SIG-M5 treated with dmso at 0.1 percent for 504 hours (cell line): ENCODE results near the gene ARMS2.

ENCODE experiments used
- DNase-seq: peaks from one replicate; lab custom pipeline; 2025; ENCODE audit not compliant: unreplicated experiment; lab: John Stamatoyannopoulos, UW

Gene ARMS2

GRCh38 chr10:122469848-122470247 lies 15.4 kb downstream of the ARMS2 start:
- no peak for DNase-seq

GRCh38 chr10:122471531-122472177 lies 17.2 kb downstream of the ARMS2 start:
- DNase-seq: no peak

GRCh38 chr10:122473116-122473515 lies 18.7 kb downstream of the ARMS2 start:
- no peak for DNase-seq

- no peak for DNase-seq
Measured at GRCh38 chr10:122474131-122474818, 19.8 kb downstream of the ARMS2 start.

- DNase-seq: no peak
Measured at GRCh38 chr10:122475100-122475499, 20.6 kb downstream of the ARMS2 start.

GRCh38 chr10:122475591-122476332 lies 21.3 kb downstream of the ARMS2 start:
- no peak for DNase-seq

- no peak for DNase-seq
Measured at GRCh38 chr10:122476333-122476695, 21.9 kb downstream of the ARMS2 start.

- DNase-seq: no peak
Measured at GRCh38 chr10:122477436-122477835, 23.0 kb downstream of the ARMS2 start.

GRCh38 chr10:122478971-122479370 lies 24.5 kb downstream of the ARMS2 start:
- no peak for DNase-seq

GRCh38 chr10:122480146-122480833 lies 25.8 kb downstream of the ARMS2 start:
- no peak for DNase-seq

GRCh38 chr10:122481296-122482056 lies 27.0 kb downstream of the ARMS2 start:
- DNase-seq: no peak

- DNase-seq: no peak
Measured at GRCh38 chr10:122484276-122485060, 30.0 kb downstream of the ARMS2 start.

- peak; percentile 6 for DNase-seq
Measured at GRCh38 chr10:122485670-122486069, 31.2 kb downstream of the ARMS2 start.

- DNase-seq: no peak
Measured at GRCh38 chr10:122486406-122487080, 32.1 kb downstream of the ARMS2 start.

- DNase-seq: no peak
Measured at GRCh38 chr10:122487174-122487765, 32.8 kb downstream of the ARMS2 start.

GRCh38 chr10:122490268-122490667 lies 35.8 kb downstream of the ARMS2 start:
- DNase-seq: no peak

GRCh38 chr10:122490786-122491680 lies 36.6 kb downstream of the ARMS2 start:
- DNase-seq: no peak

- no peak for DNase-seq
Measured at GRCh38 chr10:122492006-122492405, 37.6 kb downstream of the ARMS2 start.
